SK-N-SH (cell line): Measurements from ENCODE around the gene CNST. TPM values are rescaled to one million over a fixed set of nuclear protein-coding genes. Genes with fewer than 3 reads are reported as not detected.

Source experiments
- CTCF ChIA-PET: fragments of 300-600, 350-600 bp; formaldehyde crosslinking; extraction: SDS; loops from one replicate; lab custom pipeline; 2021; lab: Yijun Ruan, JAX
- POLR2A ChIA-PET: fragments of 350-600 bp; sonication (Branson Sonifier 250); formaldehyde crosslinking; extraction: SDS; loops from one replicate; lab custom pipeline; 2020; ENCODE audit warnings: antibody characterized with exemption, inconsistent platforms; lab: Yijun Ruan, JAX
- DNase-seq: peaks from one replicate; pipeline ENCODE4 v3.0.0; 2012
- H2AFZ ChIP-seq: fragments of 200-600 bp; sonication (generic); 2 replicates; pipeline ENCODE4 v1.8.1; 2016; ENCODE audit warnings: antibody characterized with exemption, mild to moderate bottlenecking, low read depth
- H3F3A ChIP-seq: fragments of 200-600 bp; sonication (generic); replicated peaks from 2 replicates; pipeline ENCODE3; 2016; ENCODE audit warnings: antibody characterized with exemption, mild to moderate bottlenecking; ENCODE audit not compliant: insufficient read depth
- H3K27ac ChIP-seq, 2 experiments: fragments of 200-500 bp in 1 of 2; fragments of 200-600 bp in 1 of 2; sonication (Bioruptor generic) in 1 of 2; sonication (generic), shearing (Covaris generic) in 1 of 2; 2 replicates each; pipeline versions ENCODE4 v1.5.1 to v1.6.1; 2014 to 2016; ENCODE audit warnings: low read depth in 2 of 2, inconsistent platforms in 1 of 2, low read length in 1 of 2, mild to moderate bottlenecking in 1 of 2, mixed read lengths in 1 of 2
- H3K27me3 ChIP-seq: fragments of 200-600 bp; sonication (generic), shearing (Covaris generic); 2 replicates; pipeline ENCODE4 v1.6.1; 2016; ENCODE audit warnings: mixed run types; ENCODE audit not compliant: insufficient read depth
- H3K36me3 ChIP-seq, 2 experiments: fragments of 200-500 bp in 1 of 2; fragments of 200-600 bp in 1 of 2; sonication (Bioruptor generic) in 1 of 2; sonication (generic) in 1 of 2; replicated peaks in 1 of 2; 2 replicates each; pipeline versions ENCODE3 to v1.5.1; 2014 to 2016; ENCODE audit warnings: low read length in 1 of 2, mild to moderate bottlenecking in 1 of 2; ENCODE audit not compliant: insufficient read depth in 2 of 2, control insufficient read depth in 1 of 2
- H3K4me1 ChIP-seq, 2 experiments: fragments of 200-500 bp in 1 of 2; fragments of 200-600 bp in 1 of 2; sonication (Bioruptor generic) in 1 of 2; sonication (generic), shearing (Covaris generic) in 1 of 2; 2 replicates each; pipeline versions ENCODE4 v1.5.1 to v1.6.1; 2014 to 2016; ENCODE audit warnings: low read depth in 1 of 2, low read length in 1 of 2, mixed run types in 1 of 2; ENCODE audit not compliant: insufficient read depth in 2 of 2, control insufficient read depth in 1 of 2
- H3K4me2 ChIP-seq: fragments of 200-600 bp; sonication (generic), shearing (Covaris generic); 2 replicates; pipeline ENCODE4 v1.6.1; 2017; ENCODE audit warnings: mixed run types
- H3K4me3 ChIP-seq, 2 experiments: fragments of 200-500 bp in 1 of 2; fragments of 200-600 bp in 1 of 2; sonication (Bioruptor generic) in 1 of 2; sonication (generic), shearing (Covaris generic) in 1 of 2; 2 replicates each; pipeline versions ENCODE4 v1.5.1 to v1.8.1; 2014 to 2016; ENCODE audit warnings: low read depth in 2 of 2, inconsistent platforms in 1 of 2, low read length in 1 of 2, mild to moderate bottlenecking in 1 of 2, mixed read lengths in 1 of 2, moderate library complexity in 1 of 2
- H3K79me2 ChIP-seq: fragments of 200-600 bp; sonication (generic); 2 replicates; pipeline ENCODE4 v1.8.1; 2017; ENCODE audit warnings: mild to moderate bottlenecking; ENCODE audit not compliant: insufficient read depth
- H3K9ac ChIP-seq: fragments of 200-600 bp; sonication (generic); 2 replicates; pipeline ENCODE4 v1.6.1; 2017; ENCODE audit warnings: mixed run types
- H3K9me2 ChIP-seq: fragments of 200-600 bp; sonication (generic); 2 replicates; pipeline ENCODE4 v1.6.1; 2017; ENCODE audit warnings: mixed run types
- H3K9me3 ChIP-seq: fragments of 200-600 bp; sonication (generic); 2 replicates; pipeline ENCODE4 v1.6.1; 2017; ENCODE audit warnings: mixed run types, mild to moderate bottlenecking, moderate library complexity
- H4K20me1 ChIP-seq: fragments of 200-600 bp; sonication (generic); 2 replicates; pipeline ENCODE4 v1.6.1; 2017; ENCODE audit warnings: mild to moderate bottlenecking, mixed run types; ENCODE audit not compliant: insufficient read depth
- FOXJ3 ChIP-seq: sonication (generic); formaldehyde crosslinking; IDR thresholded peaks from 2 replicates; pipeline ENCODE4 v1.5.1; 2020; ENCODE audit warnings: mild to moderate bottlenecking, missing genetic modification reagents
- MAX ChIP-seq: IDR thresholded peaks from 2 replicates; pipeline ENCODE4 v1.4.0; 2012; ENCODE audit warnings: low read depth
- MEF2A ChIP-seq: IDR thresholded peaks from 2 replicates; pipeline ENCODE4 v1.4.0; 2012; ENCODE audit warnings: low read depth, borderline replicate concordance
- MXI1 ChIP-seq: IDR thresholded peaks from 2 replicates; pipeline ENCODE4 v1.6.1; 2012; ENCODE audit warnings: mild to moderate bottlenecking, low read depth, low read length, improper control_type of control experiment
- NFIC ChIP-seq: IDR thresholded peaks from 2 replicates; pipeline ENCODE4 v1.4.0; 2012; ENCODE audit warnings: borderline replicate concordance
- POLR2AphosphoS5 ChIP-seq: IDR thresholded peaks from 2 replicates; pipeline ENCODE4 v1.6.1; 2012; ENCODE audit warnings: low read depth, low read length
- RCOR1 ChIP-seq: fragments of 150-350 bp; IDR thresholded peaks from 2 replicates; pipeline ENCODE4 v1.6.1; 2017; ENCODE audit warnings: antibody characterized with exemption, low read length
- RFX5 ChIP-seq: IDR thresholded peaks from 2 replicates; pipeline ENCODE4 v1.6.1; 2012; ENCODE audit warnings: mild to moderate bottlenecking, improper control_type of control experiment, low read length
- SIN3A ChIP-seq: IDR thresholded peaks from 2 replicates; pipeline ENCODE4 v1.6.1; 2012; ENCODE audit warnings: low read depth, mild to moderate bottlenecking, low read length, moderate library complexity, borderline replicate concordance
- TEAD4 ChIP-seq: IDR thresholded peaks from 2 replicates; pipeline ENCODE4 v1.4.0; 2012; ENCODE audit warnings: mild to moderate bottlenecking, borderline replicate concordance; ENCODE audit not compliant: insufficient read depth
- USF1 ChIP-seq: IDR thresholded peaks from 2 replicates; pipeline ENCODE4 v1.4.0; 2012; ENCODE audit warnings: low read depth, borderline replicate concordance
- WGBS: methylation state at CpG from one replicate; pipeline ENCODE4 v1.1.6; 2017; ENCODE audit warnings: low lambda C conversion rate; 5-methylcytosine and 5-hydroxymethylcytosine counted together
- polyA plus RNA-seq, 3 experiments: library from polyadenylated mRNA; depleted of rRNA; stranded (reverse); fragments of >200 nt; gene quantifications; 2 replicates each; pipeline ENCODE4 v1.2.3, GENCODE V29; 2012

The CNST gene
- polyA plus RNA-seq, 1 of the 3 experiments (the other 2 are of a cell fraction), result 21.7 TPM

- H2AFZ ChIP-seq, result no peak overlapping the region
- no peak overlapping the region for H3K4me3 ChIP-seq
- CTCF ChIA-PET, result interaction anchor here (1.7 kb wide), 1 partner anchor 153 kb away, joined by 3 read pairs; no protein-coding TSS in a partner anchor
- no peaks in the 10 kb centered on the region for H4K20me1 ChIP-seq
- H3K27me3 ChIP-seq, result no peaks in the 10 kb centered on the region
- 93% methylated on average over 6 of the region's 6 CpGs for WGBS
- peaks cover 0 to 3% of the 10 kb centered on the region in 2 experiments; a peak in 1 of 4 replicates for H3K4me1 ChIP-seq
- no peak overlapping the region for H3K4me2 ChIP-seq
- H3K9me3 ChIP-seq, result no peaks in the 10 kb centered on the region
- H3K27ac ChIP-seq, result no peak overlapping the region
- H3K9ac ChIP-seq, result no peak overlapping the region
- no peaks in the 10 kb centered on the region for H3K9me2 ChIP-seq
- peaks cover 43% of the 10 kb centered on the region for H3K79me2 ChIP-seq
- no peak for TF ChIP-seq MXI1
- no peak for TF ChIP-seq RFX5
- no peak for TF ChIP-seq POLR2AphosphoS5
- TF ChIP-seq FOXJ3, result no peak
- no peak for TF ChIP-seq USF1
- TF ChIP-seq SIN3A, result no peak
- TF ChIP-seq MAX, result no peak
- no peak for TF ChIP-seq NFIC
- TF ChIP-seq, all 33 proteins: peak for 0
- H3K36me3 ChIP-seq, result peaks cover 71 to 83% of the 10 kb centered on the region in 2 experiments
- no peak for DNase-seq
- POLR2A ChIA-PET, result no interaction called here
- peaks cover 4% of the 10 kb centered on the region for H3F3A ChIP-seq
These were observed 84.9 kb downstream of the CNST start for GRCh38 chr1:246651012-246651695.

GRCh38 chr1:246658567-246658966, 92.3 kb downstream of the CNST start:
- ChIA-PET POLR2A (no interaction called here), CTCF (interaction anchor here (0.9 to 1.2 kb wide), 2 partner anchors 11 to 19 kb away, joined by 3 to 4 read pairs; no protein-coding TSS in a partner anchor)
- Histone ChIP-seq H3K27ac (no peak overlapping the region), H3K4me1 (peaks cover 0 to 3% of the 10 kb centered on the region in 2 experiments; a peak in 1 of 4 replicates)
- no peak for TF ChIP-seq TEAD4
- TF ChIP-seq MEF2A, result no peak
- no peak for TF ChIP-seq RCOR1
- TF ChIP-seq, all 33 proteins: peak for 0
- no peaks in the 10 kb centered on the region for H3K9me3 ChIP-seq
- H3K9ac ChIP-seq, result no peak overlapping the region
- no peak for DNase-seq
- H3K36me3 ChIP-seq, result peaks cover 35 to 53% of the 10 kb centered on the region in 2 experiments
- no peak overlapping the region for H3K4me3 ChIP-seq
- H3K27me3 ChIP-seq, result no peaks in the 10 kb centered on the region
- H3K4me2 ChIP-seq, result no peak overlapping the region
- 89% methylated on average over 6 of the region's 6 CpGs for WGBS
- H3F3A ChIP-seq, result no peaks in the 10 kb centered on the region
- H4K20me1 ChIP-seq, result no peaks in the 10 kb centered on the region
- H3K79me2 ChIP-seq, result peaks cover 36% of the 10 kb centered on the region
- H2AFZ ChIP-seq, result no peak overlapping the region
- no peaks in the 10 kb centered on the region for H3K9me2 ChIP-seq
